HUES6 (cell line): Measurements from ENCODE around the gene TOMM6.
"Not testable (repeated sequence)": the region's sequence is repeated elsewhere in the genome, so short reads cannot be mapped to it uniquely, and the experiment has no call there.

Experiments used
- H3K27ac ChIP-seq: 2 replicates; pipeline ENCODE4 v1.7.0; 2013; ENCODE audit warnings: low read depth, mild to moderate bottlenecking, low read length, inconsistent platforms
- H3K27me3 ChIP-seq: 2 replicates; pipeline ENCODE4 v1.6.1; 2013; ENCODE audit warnings: low read length; ENCODE audit not compliant: control insufficient read depth, insufficient read depth
- H3K36me3 ChIP-seq: 2 replicates; pipeline ENCODE4 v1.6.1; 2013; ENCODE audit warnings: low read length; ENCODE audit not compliant: control insufficient read depth, insufficient read depth
- H3K4me1 ChIP-seq: 2 replicates; pipeline ENCODE4 v1.6.1; 2013; ENCODE audit warnings: low read length; ENCODE audit not compliant: control insufficient read depth, insufficient read depth
- H3K4me3 ChIP-seq: 2 replicates; pipeline ENCODE4 v1.5.1; 2013; ENCODE audit warnings: low read depth, low read length
- H3K9ac ChIP-seq: one replicate; pipeline ENCODE4 v1.6.1; 2013; ENCODE audit warnings: mild to moderate bottlenecking, low read length
- H3K9me3 ChIP-seq: 2 replicates; pipeline ENCODE4 v1.6.1; 2013; ENCODE audit warnings: low read depth, low read length; ENCODE audit not compliant: control insufficient read depth, insufficient read depth

TOMM6 gene

GRCh38 chr6:41811095-41811494 lies 23.6 kb downstream of the TOMM6 start:
- H3K27ac ChIP-seq: no peak overlapping the region
- H3K36me3 ChIP-seq: peaks cover 5% of the 10 kb centered on the region; the same call in 1 of the 2 replicates

GRCh38 chr6:41811946-41812345 lies 24.5 kb downstream of the TOMM6 start:
- H3K4me1 ChIP-seq, H3K9ac ChIP-seq, H3K27ac ChIP-seq, H3K27me3 ChIP-seq, H3K36me3 ChIP-seq, H3K4me3 ChIP-seq, H3K9me3 ChIP-seq: not testable (repeated sequence)

More at GRCh38 chr6:41811095-41811494, 23.6 kb downstream of the TOMM6 start:
- Histone ChIP-seq H3K9me3 (no peaks in the 10 kb centered on the region), H3K27me3 (no peaks in the 10 kb centered on the region), H3K4me1 (no peaks in the 10 kb centered on the region), H3K9ac (no peak overlapping the region), H3K4me3 (no peak overlapping the region)

- no peaks in the 10 kb centered on the region for H3K27me3 ChIP-seq
- H3K4me3 ChIP-seq: no peak overlapping the region
- H3K36me3 ChIP-seq: no peaks in the 10 kb centered on the region
- H3K9ac ChIP-seq: no peak overlapping the region
- no peaks in the 10 kb centered on the region for H3K9me3 ChIP-seq
- no peak overlapping the region for H3K27ac ChIP-seq
- no peaks in the 10 kb centered on the region for H3K4me1 ChIP-seq
Observed at GRCh38 chr6:41813469-41813868, 26.0 kb downstream of the TOMM6 start.

GRCh38 chr6:41813956-41814355 lies 26.5 kb downstream of the TOMM6 start:
- H3K36me3 ChIP-seq: no peaks in the 10 kb centered on the region
- H3K9ac ChIP-seq: no peak overlapping the region
- no peaks in the 10 kb centered on the region for H3K4me1 ChIP-seq
- no peak overlapping the region for H3K4me3 ChIP-seq
- no peaks in the 10 kb centered on the region for H3K27me3 ChIP-seq
- H3K9me3 ChIP-seq: no peaks in the 10 kb centered on the region
- no peak overlapping the region for H3K27ac ChIP-seq

- Histone ChIP-seq H3K4me3 (no peak overlapping the region), H3K9me3 (no peaks in the 10 kb centered on the region), H3K27ac (no peak overlapping the region), H3K4me1 (no peaks in the 10 kb centered on the region), H3K27me3 (no peaks in the 10 kb centered on the region), H3K36me3 (no peaks in the 10 kb centered on the region), H3K9ac (no peak overlapping the region)
Observed at GRCh38 chr6:41814629-41815028, 27.1 kb downstream of the TOMM6 start.

- no peaks in the 10 kb centered on the region for H3K27me3 ChIP-seq
- no peak overlapping the region for H3K9ac ChIP-seq
- no peaks in the 10 kb centered on the region for H3K4me1 ChIP-seq
- no peaks in the 10 kb centered on the region for H3K9me3 ChIP-seq
- no peak overlapping the region for H3K4me3 ChIP-seq
- no peaks in the 10 kb centered on the region for H3K36me3 ChIP-seq
- no peak overlapping the region for H3K27ac ChIP-seq
Observed at GRCh38 chr6:41815587-41815986, 28.1 kb downstream of the TOMM6 start.

GRCh38 chr6:41818271-41819054 lies 31.0 kb downstream of the TOMM6 start:
- no peak overlapping the region for H3K9ac ChIP-seq
- no peak overlapping the region for H3K4me3 ChIP-seq
- H3K27ac ChIP-seq: no peak overlapping the region
- no peaks in the 10 kb centered on the region for H3K9me3 ChIP-seq
- no peaks in the 10 kb centered on the region for H3K27me3 ChIP-seq
- H3K36me3 ChIP-seq: no peaks in the 10 kb centered on the region
- no peaks in the 10 kb centered on the region for H3K4me1 ChIP-seq

GRCh38 chr6:41821266-41821665 lies 33.8 kb downstream of the TOMM6 start:
- Histone ChIP-seq H3K36me3 (no peaks in the 10 kb centered on the region), H3K4me1 (no peaks in the 10 kb centered on the region), H3K9me3 (no peaks in the 10 kb centered on the region), H3K4me3 (no peak overlapping the region), H3K9ac (no peak overlapping the region), H3K27ac (no peak overlapping the region), H3K27me3 (no peaks in the 10 kb centered on the region)

- H3K36me3 ChIP-seq: no peaks in the 10 kb centered on the region
- no peak overlapping the region for H3K27ac ChIP-seq
- no peak overlapping the region for H3K9ac ChIP-seq
- no peak overlapping the region for H3K4me3 ChIP-seq
- H3K27me3 ChIP-seq: no peaks in the 10 kb centered on the region
- no peaks in the 10 kb centered on the region for H3K4me1 ChIP-seq
- no peaks in the 10 kb centered on the region for H3K9me3 ChIP-seq
Observed at GRCh38 chr6:41822021-41822420, 34.5 kb downstream of the TOMM6 start.

GRCh38 chr6:41823178-41823577 lies 35.7 kb downstream of the TOMM6 start:
- Histone ChIP-seq H3K36me3 (no peaks in the 10 kb centered on the region), H3K4me3 (no peak overlapping the region)

GRCh38 chr6:41824571-41825569 lies 37.4 kb downstream of the TOMM6 start:
- Histone ChIP-seq H3K9me3 (no peaks in the 10 kb centered on the region), H3K36me3 (no peaks in the 10 kb centered on the region), H3K4me3 (no peak overlapping the region), H3K4me1 (no peaks in the 10 kb centered on the region), H3K27ac (no peak overlapping the region), H3K9ac (no peak overlapping the region), H3K27me3 (no peaks in the 10 kb centered on the region)

More at GRCh38 chr6:41823178-41823577, 35.7 kb downstream of the TOMM6 start:
- Histone ChIP-seq H3K27ac (no peak overlapping the region), H3K27me3 (no peaks in the 10 kb centered on the region), H3K9me3 (no peaks in the 10 kb centered on the region), H3K9ac (no peak overlapping the region), H3K4me1 (no peaks in the 10 kb centered on the region)
